Neural cell (in vitro differentiated cells): ENCODE results near the gene ACKR1. TPM values are rescaled to one million over a fixed set of nuclear protein-coding genes. Genes with fewer than 3 reads are reported as not detected.

Source experiments
- H2AFZ ChIP-seq: fragments of 200-600, 300-800 bp; sonication (generic), shearing (Covaris generic); 2 replicates; pipeline ENCODE4 v1.6.0; 2014; ENCODE audit warnings: low read depth, mild to moderate bottlenecking, antibody characterized with exemption, low read length, moderate library complexity
- H3F3A ChIP-seq: fragments of 200-600 bp; shearing (Covaris generic); 2 replicates; pipeline ENCODE4 v1.6.1; 2016; ENCODE audit warnings: mild to moderate bottlenecking, moderate library complexity, mixed read lengths, antibody characterized with exemption, low read length; ENCODE audit not compliant: insufficient read depth, poor library complexity, severe bottlenecking
- H3K27ac ChIP-seq: fragments of 200-600, 300-800 bp; sonication (generic), shearing (Covaris generic); 2 replicates; pipeline ENCODE4 v1.5.1; 2014; ENCODE audit warnings: mild to moderate bottlenecking, low read length, moderate library complexity
- H3K27me3 ChIP-seq: fragments of 300-800, 200-600 bp; sonication (generic), shearing (Covaris generic); 2 replicates; pipeline ENCODE4 v1.6.0; 2014; ENCODE audit warnings: mild to moderate bottlenecking, low read depth, low read length, moderate library complexity; ENCODE audit not compliant: insufficient read depth
- H3K36me3 ChIP-seq: fragments of 300-800, 200-600 bp; sonication (generic), shearing (Covaris generic); 2 replicates; pipeline ENCODE4 v1.5.1; 2014; ENCODE audit warnings: mild to moderate bottlenecking, antibody characterized with exemption, low read length, moderate library complexity; ENCODE audit not compliant: insufficient read depth
- H3K4me2 ChIP-seq: fragments of 300-800, 200-600 bp; sonication (generic), shearing (Covaris generic); 2 replicates; pipeline ENCODE4 v1.6.0; 2014; ENCODE audit warnings: mild to moderate bottlenecking, low read length
- H3K4me3 ChIP-seq: fragments of 300-800, 200-600 bp; sonication (generic), shearing (Covaris generic); 2 replicates; pipeline ENCODE4 v1.5.1; 2014; ENCODE audit warnings: mild to moderate bottlenecking, low read length, moderate library complexity
- H3K79me2 ChIP-seq: fragments of 200-600 bp; shearing (Covaris generic); replicated peaks from 2 replicates; pipeline ENCODE4 v1.6.0; 2014; ENCODE audit warnings: mild to moderate bottlenecking, low read length, moderate library complexity; ENCODE audit not compliant: insufficient read depth
- H3K9ac ChIP-seq: fragments of 300-800, 200-600 bp; sonication (generic), shearing (Covaris generic); 2 replicates; pipeline ENCODE4 v1.6.1; 2016; ENCODE audit warnings: mild to moderate bottlenecking, low read length, mixed read lengths
- H3K9me2 ChIP-seq: fragments of 200-600 bp; shearing (Covaris generic); 2 replicates; pipeline ENCODE4 v1.6.1; 2016; ENCODE audit warnings: mild to moderate bottlenecking, low read length, mixed read lengths; ENCODE audit not compliant: insufficient read depth
- H3K9me3 ChIP-seq: fragments of 200-600, 300-800 bp; sonication (generic), shearing (Covaris generic); 2 replicates; pipeline ENCODE4 v1.6.1; 2016; ENCODE audit warnings: mild to moderate bottlenecking, mixed run types, low read length, moderate library complexity, mixed read lengths
- H4K20me1 ChIP-seq: fragments of 200-600 bp; shearing (Covaris generic); 2 replicates; pipeline ENCODE4 v1.6.1; 2016; ENCODE audit warnings: mild to moderate bottlenecking, mixed run types; ENCODE audit not compliant: insufficient read depth
- CTCF ChIP-seq: fragments of 450-650 bp; IDR thresholded peaks from 2 replicates; pipeline ENCODE4 v1.5.1; 2014; ENCODE audit warnings: antibody characterized with exemption, mild to moderate bottlenecking, moderate library complexity; ENCODE audit not compliant: poor library complexity, severe bottlenecking
- EP300 ChIP-seq: fragments of 450-650 bp; conservative IDR thresholded peaks from 2 replicates; pipeline ENCODE4 v1.6.1; 2014; ENCODE audit warnings: antibody characterized with exemption, mild to moderate bottlenecking, moderate library complexity; ENCODE audit not compliant: poor library complexity, severe bottlenecking
- EZH2 ChIP-seq: fragments of 200-600, 300-800 bp; shearing (Covaris generic), sonication (generic); IDR thresholded peaks from 2 replicates; pipeline ENCODE4 v1.6.1; 2014; ENCODE audit warnings: antibody characterized with exemption, low read length, borderline replicate concordance, mild to moderate bottlenecking; ENCODE audit not compliant: insufficient read depth, poor library complexity, severe bottlenecking
- MXI1 ChIP-seq: fragments of 450-650 bp; conservative IDR thresholded peaks from 2 replicates; pipeline ENCODE4 v1.6.1; 2014; ENCODE audit warnings: antibody characterized with exemption, mild to moderate bottlenecking; ENCODE audit not compliant: poor library complexity, severe bottlenecking
- POLR2AphosphoS5 ChIP-seq: IDR thresholded peaks from 2 replicates; pipeline ENCODE4 v1.6.1; 2012
- RAD21 ChIP-seq: fragments of 450-650 bp; conservative IDR thresholded peaks from 2 replicates; pipeline ENCODE4 v1.6.1; 2014; ENCODE audit warnings: antibody characterized with exemption, mild to moderate bottlenecking, moderate library complexity
- SMC3 ChIP-seq: fragments of 450-650 bp; conservative IDR thresholded peaks from 2 replicates; pipeline ENCODE4 v1.6.1; 2014; ENCODE audit warnings: antibody characterized with exemption, mild to moderate bottlenecking, moderate library complexity; ENCODE audit not compliant: poor library complexity
- TAF1 ChIP-seq: IDR thresholded peaks from 2 replicates; pipeline ENCODE4 v1.6.1; 2012; ENCODE audit warnings: low read depth
- polyA plus RNA-seq: library from polyadenylated mRNA; depleted of rRNA; stranded (reverse); fragments of >200 nt; gene quantifications from 2 replicates; pipeline ENCODE4 v1.2.3, GENCODE V29; 2014
- TF ChIP-seq, protein P1 (sequence below): IDR thresholded peaks from 2 replicates; pipeline ENCODE4 v1.6.1; 2012; ENCODE audit warnings: borderline replicate concordance

The ACKR1 gene
- polyA plus RNA-seq, 1 donor from 2014 or later = 3.3 TPM

GRCh38 chr1:159201642-159202041 lies 3.0 kb upstream of the ACKR1 start:
- Histone ChIP-seq H3K4me3 (no peak overlapping the region), H4K20me1 (no peaks in the 10 kb centered on the region), H3K36me3 (peaks cover 9% of the 10 kb centered on the region), H3K79me2 (no peaks in the 10 kb centered on the region), H2AFZ (no peak overlapping the region), H3K9me2 (no peaks in the 10 kb centered on the region), H3F3A (no peaks in the 10 kb centered on the region), H3K27me3 (no peaks in the 10 kb centered on the region), H3K27ac (no peak overlapping the region), H3K9ac (no peak overlapping the region), H3K4me2 (no peak overlapping the region), H3K9me3 (no peaks in the 10 kb centered on the region)
- TF ChIP-seq, protein P1, sequence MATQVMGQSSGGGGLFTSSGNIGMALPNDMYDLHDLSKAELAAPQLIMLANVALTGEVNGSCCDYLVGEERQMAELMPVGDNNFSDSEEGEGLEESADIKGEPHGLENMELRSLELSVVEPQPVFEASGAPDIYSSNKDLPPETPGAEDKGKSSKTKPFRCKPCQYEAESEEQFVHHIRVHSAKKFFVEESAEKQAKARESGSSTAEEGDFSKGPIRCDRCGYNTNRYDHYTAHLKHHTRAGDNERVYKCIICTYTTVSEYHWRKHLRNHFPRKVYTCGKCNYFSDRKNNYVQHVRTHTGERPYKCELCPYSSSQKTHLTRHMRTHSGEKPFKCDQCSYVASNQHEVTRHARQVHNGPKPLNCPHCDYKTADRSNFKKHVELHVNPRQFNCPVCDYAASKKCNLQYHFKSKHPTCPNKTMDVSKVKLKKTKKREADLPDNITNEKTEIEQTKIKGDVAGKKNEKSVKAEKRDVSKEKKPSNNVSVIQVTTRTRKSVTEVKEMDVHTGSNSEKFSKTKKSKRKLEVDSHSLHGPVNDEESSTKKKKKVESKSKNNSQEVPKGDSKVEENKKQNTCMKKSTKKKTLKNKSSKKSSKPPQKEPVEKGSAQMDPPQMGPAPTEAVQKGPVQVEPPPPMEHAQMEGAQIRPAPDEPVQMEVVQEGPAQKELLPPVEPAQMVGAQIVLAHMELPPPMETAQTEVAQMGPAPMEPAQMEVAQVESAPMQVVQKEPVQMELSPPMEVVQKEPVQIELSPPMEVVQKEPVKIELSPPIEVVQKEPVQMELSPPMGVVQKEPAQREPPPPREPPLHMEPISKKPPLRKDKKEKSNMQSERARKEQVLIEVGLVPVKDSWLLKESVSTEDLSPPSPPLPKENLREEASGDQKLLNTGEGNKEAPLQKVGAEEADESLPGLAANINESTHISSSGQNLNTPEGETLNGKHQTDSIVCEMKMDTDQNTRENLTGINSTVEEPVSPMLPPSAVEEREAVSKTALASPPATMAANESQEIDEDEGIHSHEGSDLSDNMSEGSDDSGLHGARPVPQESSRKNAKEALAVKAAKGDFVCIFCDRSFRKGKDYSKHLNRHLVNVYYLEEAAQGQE = no peak
- no peak for TF ChIP-seq RAD21
- no peak for TF ChIP-seq POLR2AphosphoS5
- TF ChIP-seq CTCF = no peak
- TF ChIP-seq EP300 = no peak
- no peak for TF ChIP-seq MXI1
- TF ChIP-seq SMC3 = no peak
- no peak for TF ChIP-seq EZH2
- TF ChIP-seq TAF1 = no peak

DNA sequence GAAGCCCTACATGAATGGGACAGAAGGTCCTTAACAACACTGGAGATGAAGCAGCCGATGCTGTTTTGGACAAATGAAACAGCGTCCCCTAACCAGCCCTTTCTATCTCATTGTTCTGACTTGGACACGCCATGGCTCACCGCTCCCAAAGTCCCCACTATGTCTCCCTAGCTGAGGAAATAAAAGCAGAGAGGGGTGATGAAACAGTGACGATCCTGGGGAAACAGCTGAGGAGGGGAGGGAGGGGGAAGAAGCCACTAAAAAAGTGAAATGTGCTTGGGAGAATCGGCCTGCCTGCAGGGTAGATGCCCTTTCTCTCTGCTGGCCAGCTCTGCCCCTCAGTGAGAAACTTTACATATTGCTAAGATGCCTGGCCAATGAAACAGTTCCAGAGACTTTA lies 1.1 kb upstream of the ACKR1 start:
- H4K20me1 ChIP-seq = no peaks in the 10 kb centered on the region
- no peak overlapping the region for H3K9ac ChIP-seq
- no peak overlapping the region for H3K27ac ChIP-seq

More for the DNA sequence above, 1.1 kb upstream of the ACKR1 start:
- Histone ChIP-seq H2AFZ (no peak overlapping the region), H3K27me3 (no peaks in the 10 kb centered on the region), H3F3A (no peaks in the 10 kb centered on the region), H3K79me2 (no peaks in the 10 kb centered on the region), H3K36me3 (no peaks in the 10 kb centered on the region), H3K4me2 (no peak overlapping the region), H3K4me3 (no peak overlapping the region), H3K9me3 (no peaks in the 10 kb centered on the region), H3K9me2 (no peaks in the 10 kb centered on the region)
- TF ChIP-seq EZH2 (no peak), MXI1 (no peak), CTCF (no peak), POLR2AphosphoS5 (no peak), TAF1 (no peak), SMC3 (no peak), EP300 (no peak), RAD21 (no peak)
- TF ChIP-seq, protein P1 = no peak
